ENCODE results near the gene DNAJB6.

The DNAJB6 gene

GRCh38 chr7:157299613-157300368 lies 37.0 kb upstream of the DNAJB6 start:
- no peak overlapping the region for H3K4me2 ChIP-seq (ENCODE audit: low read length)
- no peak for TF ChIP-seq CTCF (IDR thresholded peaks at IDR 0.05)
- H3K27ac ChIP-seq = no peak overlapping the region
- H3K4me3 ChIP-seq (ENCODE audit: low read depth, low read length) = no peak overlapping the region
- H3K4me1 ChIP-seq = no peaks in the 10 kb centered on the region
- no peak overlapping the region for H2AFZ ChIP-seq
- no peaks in the 10 kb centered on the region for H3K36me3 ChIP-seq (ENCODE audit: control insufficient read depth, insufficient read depth, low read length)
- H3K27me3 ChIP-seq (ENCODE audit: control insufficient read depth, insufficient read depth, low read length) = no peaks in the 10 kb centered on the region
- no peak overlapping the region for H3K9ac ChIP-seq
- no peaks in the 10 kb centered on the region for H3K9me3 ChIP-seq (ENCODE audit: control insufficient read depth, low read length)
- no peaks in the 10 kb centered on the region for H3K79me2 ChIP-seq

GRCh38 chr7:157300369-157300825 lies 36.4 kb upstream of the DNAJB6 start:
- Histone ChIP-seq H3K36me3 (ENCODE audit: control insufficient read depth, insufficient read depth, low read length) (no peaks in the 10 kb centered on the region), H3K9ac (no peak overlapping the region), H3K27ac (no peak overlapping the region), H3K79me2 (no peaks in the 10 kb centered on the region), H3K4me1 (no peaks in the 10 kb centered on the region), H3K27me3 (ENCODE audit: control insufficient read depth, insufficient read depth, low read length) (no peaks in the 10 kb centered on the region), H3K4me3 (ENCODE audit: low read depth, low read length) (no peak overlapping the region), H3K4me2 (ENCODE audit: low read length) (no peak overlapping the region), H3K9me3 (ENCODE audit: control insufficient read depth, low read length) (no peaks in the 10 kb centered on the region), H2AFZ (no peak overlapping the region)
- no peak for TF ChIP-seq CTCF (IDR thresholded peaks at IDR 0.05)

GRCh38 chr7:157301610-157302120 lies 35.1 kb upstream of the DNAJB6 start:
- Histone ChIP-seq H3K4me3 (ENCODE audit: low read depth, low read length) (no peak overlapping the region), H3K27ac (no peak overlapping the region), H3K9ac (no peak overlapping the region), H3K4me1 (no peaks in the 10 kb centered on the region), H3K9me3 (ENCODE audit: control insufficient read depth, low read length) (no peaks in the 10 kb centered on the region), H3K4me2 (ENCODE audit: low read length) (no peak overlapping the region), H3K27me3 (ENCODE audit: control insufficient read depth, insufficient read depth, low read length) (no peaks in the 10 kb centered on the region), H3K79me2 (no peaks in the 10 kb centered on the region), H2AFZ (no peak overlapping the region), H3K36me3 (ENCODE audit: control insufficient read depth, insufficient read depth, low read length) (no peaks in the 10 kb centered on the region)
- no peak for TF ChIP-seq CTCF (IDR thresholded peaks at IDR 0.05)

GRCh38 chr7:157306846-157307838 lies 29.7 kb upstream of the DNAJB6 start:
- Histone ChIP-seq H3K4me2 (ENCODE audit: low read length) (no peak overlapping the region), H3K36me3 (ENCODE audit: control insufficient read depth, insufficient read depth, low read length) (no peaks in the 10 kb centered on the region), H3K27me3 (ENCODE audit: control insufficient read depth, insufficient read depth, low read length) (no peaks in the 10 kb centered on the region), H3K4me3 (ENCODE audit: low read depth, low read length) (no peak overlapping the region), H3K79me2 (no peaks in the 10 kb centered on the region), H2AFZ (no peak overlapping the region), H3K9ac (no peak overlapping the region), H3K27ac (no peak overlapping the region), H3K9me3 (ENCODE audit: control insufficient read depth, low read length) (no peaks in the 10 kb centered on the region), H3K4me1 (no peaks in the 10 kb centered on the region)
- TF ChIP-seq CTCF (IDR thresholded peaks at IDR 0.05) = no peak

Data from parathyroid adenoma (tissue), 2 donors.